Left lung (tissue), 10 donors: Measurements from ENCODE around the gene VSNL1. TPM values are rescaled to one million over a fixed set of nuclear protein-coding genes. Genes with fewer than 3 reads are reported as not detected.

Source experiments
- ATAC-seq: fragments of 200-7000 bp; cut with Tn5 transposase; one replicate; pipeline ENCODE4 v1.9.1; 2020; ENCODE audit warnings: moderate library complexity
- DNase-seq, 4 donors: peaks; one replicate each; pipeline ENCODE4 v3.0.0-alpha.2; 2013 to 2020
- H3K27ac ChIP-seq, 2 donors: fragments of 200-600 bp; sonication (generic) in 1 of 2; one replicate each; pipeline versions ENCODE4 v1.5.0 to v1.8.0; 2020 to 2021
- H3K27me3 ChIP-seq, 2 donors: fragments of 200-600 bp; sonication (generic) in 1 of 2; one replicate each; pipeline versions ENCODE4 v1.5.0 to v1.8.0; 2020 to 2021
- H3K36me3 ChIP-seq, 2 donors: fragments of 200-600 bp; sonication (generic) in 1 of 2; one replicate each; pipeline versions ENCODE4 v1.5.0 to v1.8.0; 2020 to 2021
- H3K4me1 ChIP-seq, 2 donors: fragments of 200-600 bp; one replicate each; pipeline ENCODE4 v1.8.0; 2021
- H3K4me3 ChIP-seq, 2 donors: fragments of 200-600 bp; sonication (generic) in 1 of 2; one replicate each; pipeline versions ENCODE4 v1.5.0 to v1.8.0; 2020 to 2021; ENCODE audit warnings: mild to moderate bottlenecking in 1 of 2
- H3K9me3 ChIP-seq, 2 donors: fragments of 200-600 bp; sonication (generic) in 1 of 2; one replicate each; pipeline versions ENCODE4 v1.5.0 to v1.8.0; 2020 to 2021
- intact Hi-C, 2 donors: fragments of 100-400 bp; cut with DNase I; formaldehyde crosslinking; loops; one replicate each; pipeline versions ENCODE4 v1.11.2 to v1.14.2; 2022
- polyA plus RNA-seq, 6 donors: library from polyadenylated mRNA; unstranded; fragments of 120-200 nt; gene quantifications; one replicate each; pipeline ENCODE4 v1.2.1, GENCODE V29; 2013; ENCODE audit not compliant: insufficient read length in 6 of 6
- total RNA-seq, 2 donors: library from RNA; stranded (reverse); fragmentation: NEBNext Ultra II Directional; extraction: Animal tissue kit (Norgen Biotek cat#: 25700); gene quantifications; one replicate each; pipeline ENCODE4 v1.2.1, GENCODE V29; 2021
- TF ChIP-seq, protein P1 (sequence below), 2 donors: fragments of 200-600 bp; sonication (generic) in 1 of 2; IDR thresholded peaks; one replicate each; pipeline versions ENCODE4 v1.5.0 to v1.8.0; 2021; ENCODE audit warnings: antibody characterized with exemption in 2 of 2
- donor health status: DM: no; HTN: yes; CAD: no.
- donor health status: DM: no; HTN: no; CAD: no.

VSNL1 gene
- total and polyA plus RNA-seq, 8 donors = 1.6 to 21.3 (median 16.9) TPM

DNA sequence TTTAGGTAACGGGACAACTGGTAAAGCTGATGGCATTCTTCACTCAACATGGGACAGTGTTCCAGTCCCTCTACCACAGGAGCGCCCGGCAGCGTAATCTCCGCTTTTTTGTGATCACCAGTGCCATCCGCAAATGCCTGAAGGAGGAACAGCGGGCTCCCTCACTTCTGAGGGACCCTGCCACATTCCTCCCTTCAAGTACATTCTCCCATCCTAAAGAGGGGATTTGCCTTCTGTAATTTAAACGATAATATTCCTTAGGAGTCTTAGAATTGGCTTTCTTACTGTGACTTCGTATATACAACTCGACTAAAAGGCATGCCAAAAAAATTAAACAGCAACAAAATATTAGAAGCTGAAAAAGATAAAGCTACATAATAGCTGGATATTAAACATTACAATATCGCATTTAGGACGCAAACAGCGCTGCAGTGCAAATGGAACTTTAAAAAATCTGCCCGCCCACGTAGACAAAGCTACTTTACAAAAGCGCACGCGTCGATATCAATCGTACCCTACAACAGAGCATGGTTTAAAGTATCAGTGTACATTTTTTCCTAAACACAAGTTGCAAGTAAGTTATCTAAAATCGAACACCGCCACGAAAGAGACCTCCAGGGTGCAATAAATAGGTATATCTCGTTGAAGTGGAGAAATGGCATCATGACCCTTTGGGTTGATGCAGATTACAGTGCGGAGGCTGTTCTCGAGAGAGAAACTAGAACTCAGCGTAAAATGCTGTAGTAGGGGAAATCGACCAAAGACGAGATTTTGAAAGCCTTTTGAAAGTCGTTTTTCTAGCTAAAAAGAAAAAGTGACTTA, 2.3 kb upstream of the VSNL1 start:
- Histone ChIP-seq H3K27me3 (peaks cover 21 to 73% of the 10 kb centered on the region in 2 donors), H3K36me3 (no peaks in the 10 kb centered on the region), H3K9me3 (no peaks in the 10 kb centered on the region), H3K4me3 (peak overlapping the region; percentile 40), H3K4me1 (peaks cover 0 to 5% of the 10 kb centered on the region in 2 donors), H3K27ac (peak overlapping the region; percentile 62 to 84)
- peak; percentile 2 for ATAC-seq
- intact Hi-C loops = no loop called here
- TF ChIP-seq, protein P1, sequence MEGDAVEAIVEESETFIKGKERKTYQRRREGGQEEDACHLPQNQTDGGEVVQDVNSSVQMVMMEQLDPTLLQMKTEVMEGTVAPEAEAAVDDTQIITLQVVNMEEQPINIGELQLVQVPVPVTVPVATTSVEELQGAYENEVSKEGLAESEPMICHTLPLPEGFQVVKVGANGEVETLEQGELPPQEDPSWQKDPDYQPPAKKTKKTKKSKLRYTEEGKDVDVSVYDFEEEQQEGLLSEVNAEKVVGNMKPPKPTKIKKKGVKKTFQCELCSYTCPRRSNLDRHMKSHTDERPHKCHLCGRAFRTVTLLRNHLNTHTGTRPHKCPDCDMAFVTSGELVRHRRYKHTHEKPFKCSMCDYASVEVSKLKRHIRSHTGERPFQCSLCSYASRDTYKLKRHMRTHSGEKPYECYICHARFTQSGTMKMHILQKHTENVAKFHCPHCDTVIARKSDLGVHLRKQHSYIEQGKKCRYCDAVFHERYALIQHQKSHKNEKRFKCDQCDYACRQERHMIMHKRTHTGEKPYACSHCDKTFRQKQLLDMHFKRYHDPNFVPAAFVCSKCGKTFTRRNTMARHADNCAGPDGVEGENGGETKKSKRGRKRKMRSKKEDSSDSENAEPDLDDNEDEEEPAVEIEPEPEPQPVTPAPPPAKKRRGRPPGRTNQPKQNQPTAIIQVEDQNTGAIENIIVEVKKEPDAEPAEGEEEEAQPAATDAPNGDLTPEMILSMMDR (IDR thresholded peaks at IDR 0.05) = no peak
- peak in 3 of 4 donors; percentile 45 to 73 (median 53) for DNase-seq

DNA sequence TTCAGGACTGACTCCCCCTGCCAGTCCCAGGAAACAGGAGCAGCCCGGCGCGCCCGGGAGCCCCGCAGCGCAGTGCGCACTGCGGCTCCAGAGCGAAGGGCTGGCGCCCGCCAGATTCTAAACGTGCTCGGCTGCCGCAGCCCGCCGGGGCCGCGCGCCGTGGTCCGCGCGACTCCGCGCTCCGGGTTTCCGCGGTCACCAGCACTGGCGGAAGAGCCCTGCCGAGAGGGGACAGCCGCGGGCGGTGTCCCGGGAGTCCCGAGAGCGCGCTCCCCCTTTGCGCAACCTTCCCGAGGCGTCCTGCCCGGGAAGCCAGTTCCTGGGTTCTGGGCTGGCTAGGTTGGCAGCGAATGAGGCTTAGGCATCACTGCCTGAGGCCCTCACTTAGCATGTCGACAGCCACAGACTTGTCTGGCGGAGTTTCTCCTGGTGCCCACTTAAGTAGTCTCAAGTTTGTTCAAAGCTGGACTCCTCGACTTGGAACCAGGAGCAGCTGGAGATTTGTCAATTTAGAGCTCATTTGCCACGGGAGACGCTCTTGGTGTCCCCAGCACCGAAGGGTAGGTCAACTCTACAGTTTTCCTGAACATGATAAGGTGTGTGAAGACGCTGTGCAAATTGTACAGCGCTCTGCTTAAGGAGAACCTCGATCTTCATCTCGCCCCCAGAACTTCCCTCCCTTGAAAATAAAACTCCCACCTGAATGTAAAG, 1.5 kb upstream of the VSNL1 start:
- Histone ChIP-seq H3K9me3 (no peaks in the 10 kb centered on the region), H3K4me1 (peaks cover 0 to 5% of the 10 kb centered on the region in 2 donors), H3K27ac (peak overlapping the region; percentile 62 to 84), H3K4me3 (peak overlapping the region; percentile 40), H3K36me3 (no peaks in the 10 kb centered on the region), H3K27me3 (peaks cover 20 to 81% of the 10 kb centered on the region in 2 donors)
- intact Hi-C loops = no loop called here
- ATAC-seq = peak; percentile 86
- TF ChIP-seq, protein P1 (IDR thresholded peaks at IDR 0.05) = no peak
- DNase-seq = peak; percentile 69 to 93 (median 87)

DNA sequence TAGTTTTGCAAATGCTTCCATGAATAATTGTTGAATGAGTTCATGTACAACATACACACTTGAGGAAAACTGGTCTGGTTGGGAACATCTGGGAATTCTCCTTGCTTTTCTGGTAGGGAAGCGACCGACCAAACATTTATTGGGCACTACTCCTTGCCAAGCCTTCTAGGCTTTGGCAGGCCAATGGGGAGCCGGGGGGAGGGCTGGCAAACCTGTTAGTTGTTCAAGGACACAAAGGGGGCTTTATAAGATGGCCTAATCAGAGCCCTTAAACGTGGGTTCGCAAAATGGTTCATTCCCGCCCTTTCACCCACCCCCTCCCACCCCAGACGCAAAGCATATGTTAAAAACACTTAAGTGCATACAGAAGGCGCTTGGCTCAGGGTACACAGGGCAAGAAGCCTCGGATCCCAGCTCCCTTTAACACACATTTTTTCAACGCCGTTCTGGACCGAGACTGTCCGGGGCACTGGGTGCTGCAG, 844 bp upstream of the VSNL1 start:
- H3K36me3 ChIP-seq = no peaks in the 10 kb centered on the region
- intact Hi-C loops = no loop called here
- peak overlapping the region; percentile 40 for H3K4me3 ChIP-seq
- DNase-seq (peak in 3 of 4 donors; percentile 39 to 69 (median 41)), ATAC-seq (peak; percentile 50)
- H3K9me3 ChIP-seq = no peaks in the 10 kb centered on the region
- H3K27ac ChIP-seq = peak overlapping the region; percentile 62 to 84
- peaks cover 0 to 5% of the 10 kb centered on the region in 2 donors for H3K4me1 ChIP-seq
- TF ChIP-seq, protein P1 (IDR thresholded peaks at IDR 0.05) = no peak
- H3K27me3 ChIP-seq = peaks cover 20 to 87% of the 10 kb centered on the region in 2 donors

DNA sequence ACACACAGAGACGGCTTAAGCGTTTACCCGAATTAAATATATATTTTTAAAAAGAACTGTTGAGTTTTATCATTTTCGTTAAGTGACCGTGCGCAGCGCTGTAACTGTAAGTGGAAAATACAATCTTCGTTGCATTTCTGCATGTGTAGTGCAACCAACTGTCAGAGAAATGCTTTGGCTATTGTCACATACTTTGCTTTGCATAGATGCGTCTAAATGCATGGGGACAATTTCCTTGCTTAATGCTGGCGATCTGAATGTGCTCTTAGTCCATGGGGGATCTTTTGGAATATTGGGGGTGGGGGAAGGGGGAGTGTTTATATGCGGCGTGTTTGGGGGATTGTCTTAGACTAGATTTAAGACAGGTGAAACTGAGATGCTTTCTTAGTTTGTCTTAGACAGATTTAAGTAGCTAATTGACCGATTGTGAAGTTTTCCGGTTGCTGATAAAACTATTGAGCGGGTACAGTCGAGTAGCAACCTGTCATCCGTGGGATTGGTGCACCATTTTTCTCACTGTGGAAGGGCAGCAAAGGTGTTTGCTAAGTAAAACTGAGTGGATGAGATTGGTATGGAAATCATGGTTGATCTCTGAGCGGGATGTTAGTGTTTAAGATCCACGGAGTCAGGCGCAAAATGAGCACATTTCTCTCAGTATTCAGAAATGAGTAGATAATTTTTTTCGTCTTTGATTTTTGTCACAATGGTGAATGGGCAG, 476 bp downstream of the VSNL1 start:
- TF ChIP-seq, protein P1 (IDR thresholded peaks at IDR 0.05) = no peak
- Histone ChIP-seq H3K9me3 (no peaks in the 10 kb centered on the region), H3K27ac (no peak overlapping the region), H3K4me1 (peaks cover 0 to 5% of the 10 kb centered on the region in 2 donors), H3K36me3 (no peaks in the 10 kb centered on the region), H3K27me3 (peaks cover 20 to 94% of the 10 kb centered on the region in 2 donors), H3K4me3 (peak overlapping the region; percentile 40)
- DNase-seq (no peak), ATAC-seq (no peak)
- intact Hi-C loops = no loop called here
